PFSK-1 (cell line): Measurements from ENCODE around the gene GRIA3.

ENCODE experiments used
- FOXP2 ChIP-seq: optimal IDR thresholded peaks from 2 replicates; pipeline ENCODE3; 2011; ENCODE audit warnings: borderline replicate concordance, control low read depth, inconsistent platforms; ENCODE audit not compliant: insufficient read depth; ENCODE audit errors: extremely low read length, extremely low read depth
- POLR2AphosphoS5 ChIP-seq: IDR thresholded peaks from 2 replicates; pipeline ENCODE4 v1.6.1; 2012; ENCODE audit warnings: low read depth, mild to moderate bottlenecking, control low read depth, low read length, moderate library complexity
- SIN3A ChIP-seq: IDR thresholded peaks from 2 replicates; pipeline ENCODE4 v1.6.1; 2012; ENCODE audit warnings: mild to moderate bottlenecking, low read length, moderate library complexity, borderline replicate concordance; ENCODE audit not compliant: insufficient read depth
- TAF1 ChIP-seq: IDR thresholded peaks from 2 replicates; pipeline ENCODE4 v1.6.1; 2012; ENCODE audit warnings: low read length, control low read depth, borderline replicate concordance; ENCODE audit not compliant: insufficient read depth
- TF ChIP-seq, protein P1 (sequence below), 2 experiments: IDR thresholded peaks; 2 replicates each; pipeline versions ENCODE4 v1.6.1 to v1.8.0; 2011 to 2012; ENCODE audit warnings: low read depth in 2 of 2, low read length in 2 of 2, control low read depth in 1 of 2, inconsistent platforms in 1 of 2, mild to moderate bottlenecking in 1 of 2, moderate library complexity in 1 of 2; ENCODE audit not compliant: insufficient read depth in 1 of 2

Gene GRIA3

DNA sequence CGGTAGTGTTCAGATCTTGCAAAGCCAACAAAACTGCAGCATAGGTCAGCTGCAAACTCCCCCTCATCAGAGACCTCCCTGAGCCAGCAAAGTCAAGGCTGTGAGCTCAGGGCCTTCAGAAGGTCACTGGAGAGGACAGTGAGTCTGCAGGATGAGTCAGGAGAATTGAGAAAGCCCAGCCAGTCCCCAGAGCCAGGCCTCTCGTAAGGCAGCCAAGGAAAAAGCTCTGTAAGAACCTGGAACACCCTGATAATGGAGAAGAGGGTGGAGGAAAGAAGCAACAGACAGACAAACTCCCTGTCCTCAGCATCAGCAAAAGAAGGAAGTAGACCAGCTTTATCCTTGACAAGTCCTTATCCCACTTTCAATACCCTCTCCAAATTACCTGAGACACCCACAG is 33.0 kb downstream of the GRIA3 start:
- TF ChIP-seq SIN3A (no peak), FOXP2 (no peak), POLR2AphosphoS5 (no peak), TAF1 (no peak)
- TF ChIP-seq, protein P1, sequence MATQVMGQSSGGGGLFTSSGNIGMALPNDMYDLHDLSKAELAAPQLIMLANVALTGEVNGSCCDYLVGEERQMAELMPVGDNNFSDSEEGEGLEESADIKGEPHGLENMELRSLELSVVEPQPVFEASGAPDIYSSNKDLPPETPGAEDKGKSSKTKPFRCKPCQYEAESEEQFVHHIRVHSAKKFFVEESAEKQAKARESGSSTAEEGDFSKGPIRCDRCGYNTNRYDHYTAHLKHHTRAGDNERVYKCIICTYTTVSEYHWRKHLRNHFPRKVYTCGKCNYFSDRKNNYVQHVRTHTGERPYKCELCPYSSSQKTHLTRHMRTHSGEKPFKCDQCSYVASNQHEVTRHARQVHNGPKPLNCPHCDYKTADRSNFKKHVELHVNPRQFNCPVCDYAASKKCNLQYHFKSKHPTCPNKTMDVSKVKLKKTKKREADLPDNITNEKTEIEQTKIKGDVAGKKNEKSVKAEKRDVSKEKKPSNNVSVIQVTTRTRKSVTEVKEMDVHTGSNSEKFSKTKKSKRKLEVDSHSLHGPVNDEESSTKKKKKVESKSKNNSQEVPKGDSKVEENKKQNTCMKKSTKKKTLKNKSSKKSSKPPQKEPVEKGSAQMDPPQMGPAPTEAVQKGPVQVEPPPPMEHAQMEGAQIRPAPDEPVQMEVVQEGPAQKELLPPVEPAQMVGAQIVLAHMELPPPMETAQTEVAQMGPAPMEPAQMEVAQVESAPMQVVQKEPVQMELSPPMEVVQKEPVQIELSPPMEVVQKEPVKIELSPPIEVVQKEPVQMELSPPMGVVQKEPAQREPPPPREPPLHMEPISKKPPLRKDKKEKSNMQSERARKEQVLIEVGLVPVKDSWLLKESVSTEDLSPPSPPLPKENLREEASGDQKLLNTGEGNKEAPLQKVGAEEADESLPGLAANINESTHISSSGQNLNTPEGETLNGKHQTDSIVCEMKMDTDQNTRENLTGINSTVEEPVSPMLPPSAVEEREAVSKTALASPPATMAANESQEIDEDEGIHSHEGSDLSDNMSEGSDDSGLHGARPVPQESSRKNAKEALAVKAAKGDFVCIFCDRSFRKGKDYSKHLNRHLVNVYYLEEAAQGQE (IDR thresholded peaks at IDR 0.05; ENCODE audit: insufficient read depth in 1 of 2, low read depth in 2 of 2, low read length in 2 of 2) = no peak

DNA sequence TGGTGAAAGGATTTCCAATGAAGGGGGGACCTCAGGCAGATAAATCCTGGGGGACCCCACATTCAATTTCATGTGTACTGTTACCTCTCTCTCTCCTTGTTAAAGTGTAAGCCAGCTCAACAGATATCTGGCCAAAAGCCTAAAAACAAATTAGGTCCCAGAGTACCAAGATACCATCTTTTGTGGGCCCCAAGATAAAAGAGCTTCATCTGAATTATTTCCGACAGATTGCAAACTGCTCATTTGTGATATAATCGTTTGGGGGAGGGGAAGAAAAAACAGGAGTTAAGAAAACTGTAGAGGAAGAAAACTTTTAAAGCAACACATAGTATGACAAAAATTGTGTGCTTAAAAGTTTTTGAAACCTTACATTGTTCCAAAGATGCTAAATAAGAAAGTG is 33.6 kb downstream of the GRIA3 start:
- TF ChIP-seq FOXP2 = no peak
- TF ChIP-seq, protein P1 (IDR thresholded peaks at IDR 0.05; ENCODE audit: insufficient read depth in 1 of 2, low read depth in 2 of 2, low read length in 2 of 2) = no peak
- TF ChIP-seq POLR2AphosphoS5 = no peak
- no peak for TF ChIP-seq SIN3A
- no peak for TF ChIP-seq TAF1

DNA sequence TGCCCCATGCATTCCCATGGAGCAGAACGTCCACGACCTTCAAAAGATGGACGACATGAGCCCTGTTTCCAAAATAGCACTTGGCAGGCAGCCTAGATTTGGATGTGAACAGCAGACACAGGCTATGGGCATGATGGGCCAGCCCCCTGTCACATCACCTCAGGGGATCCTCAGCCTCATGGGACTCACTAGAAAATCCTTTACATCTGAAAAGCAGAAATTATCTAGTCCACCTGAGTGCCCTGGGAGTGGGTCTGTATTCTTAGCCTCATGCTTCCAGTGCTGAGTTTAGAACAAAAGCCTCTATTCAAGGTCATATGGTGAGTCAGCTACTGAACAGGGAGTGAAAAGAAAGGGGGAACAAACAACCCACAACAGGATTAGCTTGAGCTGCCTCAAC is 35.8 kb downstream of the GRIA3 start:
- TF ChIP-seq SIN3A (no peak), TAF1 (no peak), FOXP2 (no peak), POLR2AphosphoS5 (no peak)
- TF ChIP-seq, protein P1 (IDR thresholded peaks at IDR 0.05; ENCODE audit: insufficient read depth in 1 of 2, low read depth in 2 of 2, low read length in 2 of 2) = no peak

DNA sequence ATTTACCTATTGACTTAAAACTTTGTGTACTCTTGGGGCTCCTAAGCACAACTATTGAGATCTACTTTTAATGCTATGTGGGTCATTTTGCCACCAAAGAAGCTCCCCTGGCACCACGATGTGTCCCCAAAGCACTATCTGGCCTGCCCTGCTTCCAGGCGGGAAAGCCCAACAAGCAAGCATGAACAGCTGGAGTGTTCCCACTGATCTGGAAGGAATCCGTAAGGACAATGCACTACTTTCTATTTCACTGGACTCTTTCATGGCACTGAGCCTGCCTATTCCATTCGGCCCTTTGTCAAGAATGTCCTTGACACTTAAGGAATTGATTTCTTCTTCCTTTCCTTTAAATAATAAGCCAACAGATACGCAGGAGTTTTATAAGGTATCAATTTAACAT is 38.8 kb downstream of the GRIA3 start:
- TF ChIP-seq POLR2AphosphoS5 = no peak
- TF ChIP-seq FOXP2 = no peak
- TF ChIP-seq TAF1 = no peak
- TF ChIP-seq SIN3A = no peak
- TF ChIP-seq, protein P1 (IDR thresholded peaks at IDR 0.05; ENCODE audit: insufficient read depth in 1 of 2, low read depth in 2 of 2, low read length in 2 of 2) = no peak

DNA sequence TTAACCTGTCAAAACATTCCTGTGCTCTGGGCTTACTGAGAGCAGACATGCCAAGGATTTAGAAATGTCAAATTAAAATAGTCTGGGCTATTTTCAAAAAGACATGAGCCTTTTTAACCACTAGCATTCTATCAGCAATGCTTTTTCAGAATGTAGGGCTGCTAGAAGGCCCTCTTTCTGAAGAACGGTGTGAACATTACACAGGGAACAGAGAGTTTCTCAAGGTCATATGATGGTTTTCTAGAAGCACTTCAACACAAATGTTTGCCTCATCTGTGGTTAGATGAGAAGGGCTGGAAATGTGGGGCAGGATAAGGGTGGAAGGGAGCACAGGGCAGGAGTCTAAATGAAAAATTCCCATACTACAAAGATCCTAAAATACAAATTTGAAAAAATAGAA is 39.3 kb downstream of the GRIA3 start:
- TF ChIP-seq POLR2AphosphoS5 = no peak
